Glutamatergic neuron (in vitro differentiated cells): ENCODE data around the gene MDK. TPM values are rescaled to one million over a fixed set of nuclear protein-coding genes. Genes with fewer than 3 reads are reported as not detected.
A peak's percentile ranks its signal among the peaks of the same experiment; 100 is the strongest.

ENCODE experiments used
- DNase-seq: peaks from one replicate; pipeline ENCODE4 v3.0.0; 2022
- H3K27ac Mint-ChIP-seq: one replicate; pipeline ENCODE4 v1.8.0; 2020; ENCODE audit warnings: mild to moderate bottlenecking, mixed read lengths, inconsistent platforms; ENCODE audit not compliant: unreplicated experiment
- H3K27me3 Mint-ChIP-seq: one replicate; pipeline ENCODE4 v1.8.0; 2020; ENCODE audit warnings: mild to moderate bottlenecking, moderate library complexity, mixed read lengths, inconsistent platforms; ENCODE audit not compliant: unreplicated experiment
- H3K36me3 Mint-ChIP-seq: one replicate; pipeline ENCODE4 v1.8.0; 2020; ENCODE audit warnings: mild to moderate bottlenecking, mixed read lengths, inconsistent platforms; ENCODE audit not compliant: unreplicated experiment
- H3K4me1 Mint-ChIP-seq: one replicate; pipeline ENCODE4 v1.8.0; 2020; ENCODE audit warnings: mild to moderate bottlenecking, low read depth, mixed read lengths, inconsistent platforms; ENCODE audit not compliant: unreplicated experiment
- H3K4me3 Mint-ChIP-seq: one replicate; pipeline ENCODE4 v1.8.0; 2020; ENCODE audit warnings: mild to moderate bottlenecking, mixed read lengths, inconsistent platforms; ENCODE audit not compliant: unreplicated experiment
- H3K9me3 Mint-ChIP-seq: one replicate; pipeline ENCODE4 v1.8.0; 2020; ENCODE audit warnings: mild to moderate bottlenecking, moderate library complexity, mixed read lengths, inconsistent platforms; ENCODE audit not compliant: unreplicated experiment
- CTCF ChIP-seq: fragments of 200-600 bp; sonication (generic); IDR thresholded peaks from one replicate; pipeline ENCODE4 v1.5.0; 2021; ENCODE audit not compliant: partially characterized antibody, unreplicated experiment
- total RNA-seq: library from RNA; stranded (reverse); fragmentation: NEBNext Ultra II Directional; extraction: Animal tissue kit (Norgen Biotek cat#: 25700); gene quantifications from one replicate; pipeline ENCODE4 v1.2.1, GENCODE V29; 2021; ENCODE audit not compliant: unreplicated experiment

Gene MDK
- total RNA-seq, 1 donor from 2014 or later, result 846 TPM

DNA sequence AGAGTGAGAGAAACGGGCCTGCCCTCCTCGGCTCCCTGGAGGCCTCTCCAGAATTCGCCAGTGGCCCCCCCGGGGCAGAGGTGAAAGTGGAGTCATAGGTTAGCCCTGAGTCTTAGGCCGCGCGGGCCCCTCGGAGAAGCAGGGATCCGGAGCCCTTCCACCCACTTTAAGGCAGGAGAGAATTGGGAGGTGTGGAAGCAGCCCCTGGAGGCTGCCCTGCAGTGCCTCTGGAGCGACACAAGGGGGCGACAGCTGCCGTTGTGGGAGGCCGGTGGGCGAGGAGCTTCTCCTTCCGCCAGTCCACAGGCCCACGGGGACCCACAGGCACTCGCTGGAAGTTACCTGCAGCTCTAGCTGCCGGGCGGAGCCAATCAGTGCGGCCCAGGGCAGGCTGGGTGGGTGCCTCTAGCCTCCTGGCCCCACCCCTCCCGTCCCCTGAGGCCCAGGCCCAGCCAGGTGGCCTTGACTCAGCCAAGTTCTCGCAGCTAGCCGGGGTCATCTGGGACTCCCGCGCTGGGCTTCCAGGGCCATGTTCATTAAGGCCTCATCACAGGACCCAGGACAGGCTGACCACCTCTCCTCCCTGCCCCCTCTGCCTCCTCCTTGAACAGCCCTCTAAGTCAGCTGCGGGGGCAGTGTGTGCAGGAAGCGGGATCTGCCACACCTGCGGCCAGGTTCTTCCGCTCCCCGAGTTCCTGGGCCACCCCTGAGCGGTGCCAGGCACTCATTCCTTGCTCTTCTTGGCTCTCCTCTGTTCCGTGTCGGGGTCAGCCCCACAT, 29.2 kb upstream of the MDK start:
- H3K27ac Mint-ChIP-seq, result no peak overlapping the region

GRCh38 chr11:46353698-46354097, 27.8 kb upstream of the MDK start:
- no peaks in the 10 kb centered on the region for H3K9me3 Mint-ChIP-seq
- no peak for TF ChIP-seq CTCF
- peaks cover 23% of the 10 kb centered on the region for H3K4me1 Mint-ChIP-seq
- H3K27ac Mint-ChIP-seq, result no peak overlapping the region
- H3K4me3 Mint-ChIP-seq, result no peak overlapping the region
- H3K36me3 Mint-ChIP-seq, result no peaks in the 10 kb centered on the region
- H3K27me3 Mint-ChIP-seq, result peaks cover 4% of the 10 kb centered on the region
- peak; percentile 40 for DNase-seq

More for the DNA sequence above, 29.2 kb upstream of the MDK start:
- Mint-ChIP-seq H3K36me3 (no peaks in the 10 kb centered on the region), H3K9me3 (no peaks in the 10 kb centered on the region), H3K4me3 (peak overlapping the region; percentile 64), H3K27me3 (peaks cover 4% of the 10 kb centered on the region), H3K4me1 (peaks cover 27% of the 10 kb centered on the region)
- DNase-seq, result peak; percentile 84
- TF ChIP-seq CTCF, result peak; percentile 95

DNA sequence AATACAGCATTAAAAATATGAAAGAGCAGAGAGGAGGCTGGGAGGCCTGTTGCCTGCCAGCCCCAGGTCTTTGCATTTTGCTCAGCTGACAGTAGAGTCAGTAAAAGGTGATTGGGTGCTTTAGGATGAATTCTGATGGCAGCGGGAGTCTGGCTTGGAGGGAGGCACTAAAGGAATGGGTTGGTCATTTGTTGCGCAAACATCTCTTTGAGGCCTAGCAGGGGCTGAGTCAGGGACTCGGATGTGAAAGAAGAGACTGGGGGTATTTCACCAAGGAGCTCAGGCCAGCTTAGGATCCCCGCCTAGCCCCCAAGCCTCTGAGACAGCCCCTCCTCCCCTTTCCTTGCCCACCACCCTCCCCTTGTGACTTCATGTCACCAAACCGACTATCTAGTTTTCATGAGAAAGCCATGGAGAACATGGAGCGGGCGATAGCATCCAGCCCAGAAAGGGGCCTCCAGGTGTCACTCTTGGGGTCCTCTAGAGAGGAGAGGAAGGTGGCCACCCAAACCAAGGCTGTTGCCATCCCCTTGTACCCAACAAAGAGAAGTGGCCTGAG, 24.5 kb upstream of the MDK start:
- Mint-ChIP-seq H3K27ac (no peak overlapping the region), H3K9me3 (no peaks in the 10 kb centered on the region), H3K4me1 (peaks cover 22% of the 10 kb centered on the region)

GRCh38 chr11:46357483-46357936, 24.0 kb upstream of the MDK start:
- TF ChIP-seq CTCF, result no peak
- Mint-ChIP-seq H3K9me3 (peaks cover 1% of the 10 kb centered on the region), H3K4me1 (peaks cover 22% of the 10 kb centered on the region), H3K4me3 (no peak overlapping the region), H3K27me3 (peaks cover 2% of the 10 kb centered on the region), H3K27ac (no peak overlapping the region), H3K36me3 (no peaks in the 10 kb centered on the region)
- DNase-seq, result no peak

More for the DNA sequence above, 24.5 kb upstream of the MDK start:
- no peaks in the 10 kb centered on the region for H3K36me3 Mint-ChIP-seq
- DNase-seq, result no peak
- no peak for TF ChIP-seq CTCF
- no peak overlapping the region for H3K4me3 Mint-ChIP-seq
- H3K27me3 Mint-ChIP-seq, result peaks cover 2% of the 10 kb centered on the region

DNA sequence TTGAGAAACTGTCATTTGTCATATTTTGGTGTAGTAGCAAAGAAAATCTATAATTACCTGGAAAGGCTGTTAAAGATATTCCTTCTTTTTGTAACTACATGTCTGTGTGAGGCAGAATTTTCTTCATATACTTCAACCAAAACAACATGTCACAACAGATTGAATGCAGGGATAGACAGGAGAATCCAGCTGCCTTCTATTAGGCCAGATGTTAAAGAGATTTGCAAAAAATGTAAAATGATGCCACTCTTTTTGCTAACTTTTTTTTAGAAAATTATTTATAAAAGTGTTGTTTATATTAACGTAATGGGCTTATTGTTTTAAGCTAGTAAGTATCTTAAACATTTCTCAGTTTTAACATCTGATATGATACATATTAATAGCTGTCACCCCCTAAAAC, 21.5 kb upstream of the MDK start:
- H3K27ac Mint-ChIP-seq, result no peak overlapping the region
- H3K4me1 Mint-ChIP-seq, result peaks cover 25% of the 10 kb centered on the region
- H3K36me3 Mint-ChIP-seq, result no peaks in the 10 kb centered on the region
- H3K27me3 Mint-ChIP-seq, result peaks cover 2% of the 10 kb centered on the region
- H3K9me3 Mint-ChIP-seq, result peaks cover 1% of the 10 kb centered on the region
- no peak for DNase-seq
- no peak for TF ChIP-seq CTCF
- H3K4me3 Mint-ChIP-seq, result no peak overlapping the region
